DMS153 treated with DMSO at 0.1 percent for 48 hours (cell line): ENCODE data around the gene FAM168A.

ENCODE experiments used
- DNase-seq: peaks from one replicate; lab custom pipeline; 2025; ENCODE audit not compliant: unreplicated experiment; lab: John Stamatoyannopoulos, UW

FAM168A gene

GRCh38 chr11:73392108-73393010, 205.6 kb downstream of the FAM168A start:
- no peak for DNase-seq

- DNase-seq, result no peak
Measured at GRCh38 chr11:73391665-73392064, 206.2 kb downstream of the FAM168A start.

DNA sequence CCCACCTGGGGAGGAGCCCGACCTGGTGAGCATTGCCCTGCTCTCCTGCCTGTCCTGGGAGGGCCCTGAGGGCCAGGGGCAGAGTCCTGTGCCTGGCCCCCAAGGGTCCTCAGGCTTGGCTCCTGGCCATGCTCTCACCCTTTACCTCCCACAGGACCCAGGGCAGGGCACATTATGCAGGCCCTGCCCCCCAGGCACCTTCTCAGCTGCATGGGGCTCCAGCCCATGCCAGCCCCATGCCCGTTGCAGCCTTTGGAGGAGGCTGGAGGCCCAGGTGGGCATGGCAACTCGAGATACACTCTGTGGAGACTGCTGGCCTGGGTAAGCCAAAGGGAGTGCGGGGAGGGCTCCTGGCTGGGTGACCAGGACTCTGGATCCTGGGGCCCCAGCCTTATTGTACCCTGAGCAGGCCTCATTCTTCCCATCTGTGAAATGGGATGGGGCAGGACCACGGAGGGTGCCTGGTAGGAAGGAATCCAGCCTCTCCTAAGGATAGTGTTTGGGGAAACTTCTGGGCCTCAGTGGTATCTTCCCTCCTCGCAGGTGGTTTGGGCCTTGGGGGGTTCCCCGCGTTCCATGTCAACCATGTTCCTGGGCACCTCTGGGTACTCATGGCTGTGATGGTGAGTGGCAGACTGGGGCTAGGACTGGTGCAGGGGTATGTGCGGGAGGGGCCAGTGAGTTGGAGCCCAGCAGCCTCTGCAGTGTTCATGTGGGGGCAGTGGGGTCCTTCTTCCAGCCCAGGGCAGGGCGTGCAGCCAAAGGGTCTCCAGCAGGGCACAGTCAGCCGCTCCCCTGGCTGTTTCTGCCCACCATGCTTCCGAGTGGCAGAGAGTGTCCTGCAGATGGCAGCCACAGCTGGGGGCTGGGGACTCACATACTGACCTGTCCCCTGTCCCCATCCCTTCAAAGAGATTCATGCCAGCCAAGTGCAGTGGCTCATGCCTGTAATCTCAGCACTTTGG, 207.0 kb downstream of the FAM168A start:
- no peak for DNase-seq

DNA sequence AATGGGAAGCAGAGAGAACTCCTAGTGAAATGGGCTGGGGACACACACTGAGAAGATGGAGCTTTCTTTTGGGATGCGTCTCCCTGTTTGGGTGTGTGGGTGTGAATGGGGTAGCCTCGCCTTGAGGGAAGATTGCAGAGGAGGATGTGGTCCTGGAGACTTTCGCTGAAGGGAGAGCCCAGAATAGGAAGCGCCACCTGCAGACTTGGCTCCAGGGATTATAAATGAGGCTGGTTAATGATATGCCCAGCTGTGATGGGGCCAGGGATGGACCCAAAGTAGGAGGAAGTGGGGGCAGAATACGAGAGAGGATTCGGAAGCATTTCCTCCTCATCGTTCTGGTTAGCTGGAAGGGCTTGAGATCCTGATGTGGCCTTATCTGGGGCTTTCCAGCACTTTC, 208.0 kb downstream of the FAM168A start:
- DNase-seq, result no peak

DNA sequence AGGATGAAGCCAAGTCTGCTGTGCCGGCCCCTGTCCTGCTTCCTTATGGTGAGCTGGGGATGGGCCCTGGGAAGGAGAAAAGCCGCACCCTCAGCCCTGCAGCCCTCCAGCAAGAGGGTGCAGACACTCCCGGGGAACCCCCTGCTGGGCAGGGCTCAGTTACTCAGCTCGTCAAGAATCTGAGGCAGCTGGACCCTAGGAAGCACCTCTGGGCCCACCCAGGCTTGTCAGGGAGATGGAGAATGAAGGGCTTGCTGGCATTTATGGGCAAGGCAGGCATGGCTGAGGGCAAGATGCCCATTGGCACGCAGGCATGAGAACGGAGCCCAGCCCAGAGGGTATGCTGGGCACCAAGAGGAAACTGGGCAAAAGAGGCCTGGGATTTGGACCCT, 208.8 kb downstream of the FAM168A start:
- DNase-seq, result no peak

DNA sequence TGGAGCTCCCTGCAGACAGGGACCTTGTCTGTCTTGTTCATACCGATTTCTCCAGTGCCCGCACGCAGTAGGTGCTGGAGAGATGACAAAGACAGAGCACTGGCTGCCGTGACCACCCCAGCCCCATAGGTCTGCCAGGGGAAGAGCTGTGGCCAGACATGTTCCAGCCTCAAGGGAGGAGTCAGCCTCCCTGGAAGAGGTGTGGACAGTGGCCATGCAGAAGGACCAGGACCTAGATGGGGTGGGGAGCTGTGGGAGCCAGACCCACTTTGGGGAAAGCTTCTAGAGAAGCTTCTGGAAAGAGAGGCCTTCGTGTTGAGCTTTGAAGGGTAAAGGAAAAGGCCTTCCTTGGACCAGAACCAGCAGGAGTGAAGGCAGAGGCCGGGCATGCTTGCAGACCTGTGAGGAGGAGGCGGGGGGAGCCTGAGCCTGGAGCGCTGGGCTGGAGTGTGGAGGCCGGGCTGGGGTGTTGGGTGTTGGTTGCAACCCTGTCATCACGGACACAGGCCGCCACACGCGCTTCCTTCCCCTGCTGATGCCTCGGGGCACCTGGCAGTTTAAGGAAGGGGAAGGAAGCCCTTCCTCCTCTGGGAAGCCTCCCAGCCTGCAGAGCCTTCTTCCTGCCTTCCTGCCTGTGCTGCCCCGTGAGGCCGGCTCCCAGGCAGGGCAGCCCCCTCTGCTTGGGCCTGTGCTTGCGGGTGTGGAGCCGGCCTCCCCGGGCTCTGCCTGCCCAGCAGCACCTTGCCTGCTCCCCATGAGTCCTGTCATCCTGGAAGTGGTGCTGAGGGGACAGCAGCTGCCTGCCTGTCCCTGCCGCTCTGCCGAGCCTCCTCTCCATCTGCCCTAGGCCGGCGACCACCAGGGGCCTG, 209.4 kb downstream of the FAM168A start:
- DNase-seq, result no peak

DNA sequence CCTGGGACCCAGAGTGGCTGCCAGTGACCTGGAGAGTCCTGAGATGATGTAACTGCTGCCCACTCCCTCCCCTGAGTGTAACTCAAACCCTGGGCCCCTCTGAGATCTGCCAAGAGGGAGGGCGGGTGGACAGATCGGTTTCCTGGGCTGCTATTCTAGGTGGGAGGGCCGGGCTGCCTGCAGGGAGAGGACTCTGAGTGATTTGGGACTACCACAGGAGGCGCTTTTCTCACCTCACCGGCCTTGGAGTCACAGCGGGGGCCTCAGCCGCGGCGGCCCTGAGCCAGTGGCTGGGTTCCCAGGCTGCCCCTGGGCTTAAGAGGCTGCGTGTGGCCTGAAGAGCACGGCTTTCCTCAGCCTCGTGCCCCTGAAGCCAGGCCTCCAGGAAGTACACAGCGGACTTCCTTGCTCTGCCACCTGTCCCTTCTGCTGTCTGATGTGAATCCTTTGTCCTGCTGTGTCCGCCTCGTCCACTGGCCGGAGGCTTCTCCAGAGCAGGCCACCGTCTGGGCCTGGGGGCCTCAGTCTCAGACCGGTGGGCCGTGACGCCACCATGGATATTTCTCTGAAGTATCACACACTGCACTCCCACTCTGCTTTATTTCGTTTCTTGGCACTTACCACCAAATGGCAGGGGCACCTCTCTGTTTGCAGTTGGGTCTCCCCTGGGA, 210.2 kb downstream of the FAM168A start:
- DNase-seq, result no peak

GRCh38 chr11:73386546-73386945, 211.4 kb downstream of the FAM168A start:
- no peak for DNase-seq

GRCh38 chr11:73386016-73386415, 211.9 kb downstream of the FAM168A start:
- no peak for DNase-seq

DNA sequence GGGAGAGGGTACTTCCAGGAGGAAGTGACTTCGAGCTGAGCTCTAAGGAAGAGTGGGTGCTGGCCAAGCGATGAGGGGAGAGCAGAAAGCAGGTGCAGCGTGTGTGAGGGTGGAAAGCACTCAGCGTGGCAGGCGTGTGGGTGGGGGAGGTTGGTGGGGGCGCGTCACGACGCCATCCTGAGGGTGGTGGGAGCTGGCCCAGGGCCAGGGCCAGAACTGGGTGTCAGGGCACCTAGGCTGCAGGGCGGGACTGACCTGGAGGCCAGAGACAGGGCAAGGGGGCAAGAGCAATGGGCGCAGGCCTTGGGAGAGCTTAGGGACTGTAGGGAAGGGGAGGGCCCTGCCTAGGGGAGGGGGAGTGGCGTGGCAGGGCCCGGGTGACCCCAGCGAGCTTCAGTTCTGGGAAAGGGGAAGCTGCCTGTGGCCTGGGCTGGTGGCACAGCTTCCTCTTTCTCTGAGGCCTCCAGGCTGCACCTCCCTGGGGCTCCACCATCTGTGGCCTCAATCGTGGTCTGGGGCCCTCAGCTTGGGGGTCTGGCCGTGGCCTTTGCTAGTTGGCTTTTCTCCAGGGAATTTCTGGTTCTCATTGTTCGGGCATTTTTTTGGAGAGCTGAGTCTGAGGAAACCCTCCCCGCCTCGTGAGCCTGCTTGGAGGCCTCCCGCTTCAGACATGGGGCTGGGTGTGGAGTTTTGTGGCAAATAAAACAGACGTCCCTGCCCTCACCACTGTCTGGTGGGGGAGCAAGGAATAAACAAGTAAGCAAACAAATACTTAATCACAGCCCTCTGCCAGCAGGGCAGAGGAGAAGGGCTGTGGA, 212.8 kb downstream of the FAM168A start:
- no peak for DNase-seq

DNA sequence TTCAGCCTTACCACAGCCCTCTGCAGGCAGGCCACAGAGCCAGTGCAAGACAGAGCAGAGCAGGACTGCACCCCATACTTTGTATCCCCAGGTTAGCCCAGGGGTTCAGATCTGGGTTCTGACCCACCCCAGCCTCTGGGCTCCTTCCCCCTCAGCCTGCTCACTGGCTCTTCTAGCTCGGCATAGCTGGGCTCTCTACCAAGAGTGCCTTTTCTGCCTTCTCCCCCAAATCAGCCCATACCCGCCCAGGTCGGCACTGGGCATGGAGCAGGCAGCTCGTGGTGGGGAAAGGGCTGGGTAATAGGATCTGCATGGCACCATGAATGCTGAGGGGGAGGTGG, 213.4 kb downstream of the FAM168A start:
- no peak for DNase-seq

DNA sequence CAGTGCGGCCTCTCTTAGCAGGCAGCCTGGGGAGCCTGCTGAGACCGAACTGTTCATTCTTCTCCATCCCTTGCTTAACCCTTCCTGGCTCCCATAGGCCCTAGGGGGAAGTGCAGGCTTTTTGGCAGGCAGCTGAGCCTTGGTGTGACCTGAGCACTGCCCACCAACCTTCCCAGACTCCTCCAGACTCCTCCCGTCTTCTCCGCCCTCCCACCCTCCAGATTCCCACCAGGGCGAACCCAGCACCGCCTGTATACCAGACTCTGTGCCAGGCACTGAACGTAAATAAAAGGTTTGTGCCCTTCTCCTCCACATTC, 213.8 kb downstream of the FAM168A start:
- DNase-seq, result no peak

DNA sequence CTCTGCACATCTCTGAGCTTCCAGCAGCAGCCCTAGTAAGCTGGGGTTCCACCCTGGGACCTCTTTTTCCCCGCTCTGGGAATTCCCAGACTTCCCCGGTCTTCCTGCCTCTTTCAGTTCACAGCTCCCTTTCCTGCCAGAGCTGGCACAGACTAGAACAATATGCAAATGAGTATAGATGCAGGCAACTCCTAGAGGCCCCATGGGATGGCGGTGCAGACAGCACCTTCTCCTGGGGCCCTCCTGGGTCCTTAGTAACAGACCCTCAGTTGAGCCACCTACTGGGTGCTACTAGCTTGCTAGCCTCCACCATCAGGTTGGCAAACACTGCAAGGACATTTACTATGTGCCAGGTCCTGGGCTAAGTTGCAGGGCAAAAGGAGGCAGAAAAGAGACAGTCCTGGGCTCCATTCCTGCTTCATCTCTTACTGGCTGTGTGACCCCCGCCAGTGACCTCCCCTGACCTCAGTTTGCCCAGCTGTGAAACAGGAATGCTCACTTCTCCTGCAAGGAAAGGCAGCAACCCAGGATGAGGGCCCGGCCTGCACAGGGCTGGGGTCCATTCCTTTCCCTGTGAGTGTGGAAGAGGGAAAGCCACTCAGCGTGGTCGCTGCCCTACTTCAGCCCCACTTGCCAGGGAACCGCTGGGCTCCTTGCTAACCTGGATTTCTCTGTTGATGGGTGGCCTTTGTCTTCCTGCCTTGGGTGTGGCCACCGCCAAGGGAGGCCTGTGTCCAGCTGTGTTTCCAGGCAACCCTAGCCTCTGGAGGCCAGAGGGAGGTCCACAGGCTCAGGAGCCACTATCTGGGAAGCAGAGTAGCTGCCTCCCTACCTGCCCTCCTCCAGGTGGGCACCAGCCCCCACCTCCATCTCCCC, 214.4 kb downstream of the FAM168A start:
- DNase-seq, result no peak

GRCh38 chr11:73382747-73383146, 215.2 kb downstream of the FAM168A start:
- no peak for DNase-seq

GRCh38 chr11:73382183-73382582, 215.7 kb downstream of the FAM168A start:
- DNase-seq, result no peak

DNA sequence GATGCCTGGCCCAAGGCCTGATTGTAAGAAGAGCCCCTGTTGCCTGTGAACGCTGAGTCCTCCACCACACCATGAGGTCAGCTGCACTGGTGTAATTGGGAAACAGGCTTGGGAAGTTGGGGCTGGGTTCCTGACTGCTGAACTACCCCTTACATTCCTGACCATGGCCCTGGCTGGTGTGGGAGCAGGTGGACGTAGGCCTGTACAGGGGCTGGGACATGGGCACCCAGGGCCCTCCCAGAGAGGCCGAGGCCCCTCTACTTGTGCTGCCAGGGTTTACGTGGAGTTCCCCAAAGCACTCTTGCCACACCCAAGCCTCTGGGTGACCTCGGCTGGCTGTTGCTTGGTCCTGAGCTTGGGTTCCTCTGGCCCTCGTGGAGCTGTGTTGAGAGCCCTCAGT, 216.3 kb downstream of the FAM168A start:
- no peak for DNase-seq

GRCh38 chr11:73380897-73381410, 217.0 kb downstream of the FAM168A start:
- DNase-seq, result no peak

DNA sequence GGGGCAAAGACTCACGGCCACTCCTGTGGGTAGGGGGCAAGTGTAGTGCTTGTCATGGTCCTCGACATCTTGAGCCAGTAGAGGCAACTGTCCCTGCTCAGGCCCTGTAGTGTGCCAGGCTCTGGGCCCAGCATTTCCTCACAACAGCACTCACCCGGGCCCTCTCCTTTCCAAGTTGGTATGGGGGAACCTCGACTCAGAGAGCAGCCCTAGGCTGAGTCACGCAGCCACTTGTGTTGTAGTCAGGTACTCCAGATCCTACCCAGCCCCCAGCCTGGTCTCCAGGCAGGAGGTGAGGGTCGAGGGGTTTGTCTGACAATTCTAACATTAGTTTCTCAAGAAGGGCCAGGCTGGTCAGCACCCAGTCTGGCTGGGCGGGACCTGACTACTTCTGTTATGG, 217.6 kb downstream of the FAM168A start:
- no peak for DNase-seq
